ENCODE data around the gene COA5. TPM values are rescaled to one million over a fixed set of nuclear protein-coding genes. Genes with fewer than 3 reads are reported as not detected.

The COA5 gene
- total RNA-seq, 1 donor from 2014 or later = 33.1 TPM

- H3K4me3 Mint-ChIP-seq (ENCODE audit: unreplicated experiment) = no peak overlapping the region
- DNase-seq (ENCODE audit: extremely low spot score, unreplicated experiment) = no peak
Observed at GRCh38 chr2:98572211-98572610, 36.1 kb downstream of the COA5 start.

GRCh38 chr2:98571796-98572195, 36.5 kb downstream of the COA5 start:
- no peak for DNase-seq (ENCODE audit: extremely low spot score, unreplicated experiment)
- Mint-ChIP-seq H3K36me3 (ENCODE audit: unreplicated experiment) (peaks cover 18% of the 10 kb centered on the region), H3K27ac (ENCODE audit: unreplicated experiment) (no peak overlapping the region), H3K4me1 (ENCODE audit: unreplicated experiment) (no peaks in the 10 kb centered on the region), H3K27me3 (ENCODE audit: unreplicated experiment) (no peaks in the 10 kb centered on the region), H3K4me3 (ENCODE audit: unreplicated experiment) (no peak overlapping the region), H3K9me3 (ENCODE audit: unreplicated experiment) (no peaks in the 10 kb centered on the region)
- TF ChIP-seq CTCF (IDR thresholded peaks at IDR 0.05) = no peak

More at GRCh38 chr2:98572211-98572610, 36.1 kb downstream of the COA5 start:
- peaks cover 16% of the 10 kb centered on the region for H3K36me3 Mint-ChIP-seq (ENCODE audit: unreplicated experiment)
- no peak overlapping the region for H3K27ac Mint-ChIP-seq (ENCODE audit: unreplicated experiment)
- no peaks in the 10 kb centered on the region for H3K27me3 Mint-ChIP-seq (ENCODE audit: unreplicated experiment)
- no peaks in the 10 kb centered on the region for H3K9me3 Mint-ChIP-seq (ENCODE audit: unreplicated experiment)
- no peaks in the 10 kb centered on the region for H3K4me1 Mint-ChIP-seq (ENCODE audit: unreplicated experiment)
- no peak for TF ChIP-seq CTCF (IDR thresholded peaks at IDR 0.05)

GRCh38 chr2:98571121-98571701, 37.1 kb downstream of the COA5 start:
- Mint-ChIP-seq H3K4me3 (ENCODE audit: unreplicated experiment) (no peak overlapping the region), H3K27me3 (ENCODE audit: unreplicated experiment) (no peaks in the 10 kb centered on the region), H3K9me3 (ENCODE audit: unreplicated experiment) (no peaks in the 10 kb centered on the region), H3K4me1 (ENCODE audit: unreplicated experiment) (no peaks in the 10 kb centered on the region), H3K27ac (ENCODE audit: unreplicated experiment) (no peak overlapping the region), H3K36me3 (ENCODE audit: unreplicated experiment) (peaks cover 19% of the 10 kb centered on the region)
- DNase-seq (ENCODE audit: extremely low spot score, unreplicated experiment) = no peak
- no peak for TF ChIP-seq CTCF (IDR thresholded peaks at IDR 0.05)

- Mint-ChIP-seq H3K27me3 (ENCODE audit: unreplicated experiment) (no peaks in the 10 kb centered on the region), H3K27ac (ENCODE audit: unreplicated experiment) (no peak overlapping the region), H3K4me3 (ENCODE audit: unreplicated experiment) (no peak overlapping the region), H3K9me3 (ENCODE audit: unreplicated experiment) (no peaks in the 10 kb centered on the region), H3K4me1 (ENCODE audit: unreplicated experiment) (no peaks in the 10 kb centered on the region), H3K36me3 (ENCODE audit: unreplicated experiment) (peaks cover 23% of the 10 kb centered on the region)
- TF ChIP-seq CTCF (IDR thresholded peaks at IDR 0.05) = no peak
- no peak for DNase-seq (ENCODE audit: extremely low spot score, unreplicated experiment)
Observed at GRCh38 chr2:98570356-98570755, 38.0 kb downstream of the COA5 start.

GRCh38 chr2:98569915-98570314, 38.4 kb downstream of the COA5 start:
- no peak for DNase-seq (ENCODE audit: extremely low spot score, unreplicated experiment)
- peaks cover 23% of the 10 kb centered on the region for H3K36me3 Mint-ChIP-seq (ENCODE audit: unreplicated experiment)
- H3K27ac Mint-ChIP-seq (ENCODE audit: unreplicated experiment) = no peak overlapping the region
- TF ChIP-seq CTCF (IDR thresholded peaks at IDR 0.05) = no peak
- no peaks in the 10 kb centered on the region for H3K27me3 Mint-ChIP-seq (ENCODE audit: unreplicated experiment)
- H3K9me3 Mint-ChIP-seq (ENCODE audit: unreplicated experiment) = no peaks in the 10 kb centered on the region
- H3K4me3 Mint-ChIP-seq (ENCODE audit: unreplicated experiment) = no peak overlapping the region
- no peaks in the 10 kb centered on the region for H3K4me1 Mint-ChIP-seq (ENCODE audit: unreplicated experiment)
